ENCODE data around the gene GSTM2. TPM values are rescaled to one million over a fixed set of nuclear protein-coding genes. Genes with fewer than 3 reads are reported as not detected.
"Not testable (repeated sequence)": the region's sequence is repeated elsewhere in the genome, so short reads cannot be mapped to it uniquely, and the experiment has no call there.

GSTM2 gene
- total RNA-seq, 1 donor, result 14.8 TPM

DNA sequence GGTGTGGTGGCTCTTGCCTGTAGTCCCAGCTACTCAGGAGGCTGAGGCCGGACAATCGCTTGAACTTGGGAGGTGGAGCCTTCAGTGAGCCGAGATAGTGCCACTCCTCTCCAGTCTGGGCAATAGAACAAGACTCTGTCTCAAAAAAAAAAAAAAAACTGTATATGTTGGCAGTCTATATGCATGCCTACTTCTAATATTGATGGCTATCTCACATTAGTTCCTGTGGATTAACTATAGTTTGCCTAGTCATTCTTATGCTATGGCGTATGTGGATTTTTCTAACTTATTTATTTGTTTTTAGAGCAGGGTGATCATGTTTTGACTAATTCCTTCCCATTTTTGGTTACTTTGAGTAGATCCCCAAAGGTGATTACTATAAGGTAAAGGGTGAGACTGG lies 29.2 kb downstream of the GSTM2 start:
- DNase-seq (ENCODE audit: insufficient read length, low spot score, missing footprints), result no peak
- no peak overlapping the region for H3K4me3 ChIP-seq (ENCODE audit: insufficient read depth, low read length)
- H3K4me1 ChIP-seq (ENCODE audit: insufficient read depth, low read length), result no peaks in the 10 kb centered on the region
- H3K27ac ChIP-seq (ENCODE audit: low read depth, low read length), result no peak overlapping the region
- H3K36me3 ChIP-seq (ENCODE audit: insufficient read depth, low read length), result no peaks in the 10 kb centered on the region
- H4K20me1 ChIP-seq (ENCODE audit: insufficient read depth, low read length), result no peaks in the 10 kb centered on the region
- TF ChIP-seq, protein P1, sequence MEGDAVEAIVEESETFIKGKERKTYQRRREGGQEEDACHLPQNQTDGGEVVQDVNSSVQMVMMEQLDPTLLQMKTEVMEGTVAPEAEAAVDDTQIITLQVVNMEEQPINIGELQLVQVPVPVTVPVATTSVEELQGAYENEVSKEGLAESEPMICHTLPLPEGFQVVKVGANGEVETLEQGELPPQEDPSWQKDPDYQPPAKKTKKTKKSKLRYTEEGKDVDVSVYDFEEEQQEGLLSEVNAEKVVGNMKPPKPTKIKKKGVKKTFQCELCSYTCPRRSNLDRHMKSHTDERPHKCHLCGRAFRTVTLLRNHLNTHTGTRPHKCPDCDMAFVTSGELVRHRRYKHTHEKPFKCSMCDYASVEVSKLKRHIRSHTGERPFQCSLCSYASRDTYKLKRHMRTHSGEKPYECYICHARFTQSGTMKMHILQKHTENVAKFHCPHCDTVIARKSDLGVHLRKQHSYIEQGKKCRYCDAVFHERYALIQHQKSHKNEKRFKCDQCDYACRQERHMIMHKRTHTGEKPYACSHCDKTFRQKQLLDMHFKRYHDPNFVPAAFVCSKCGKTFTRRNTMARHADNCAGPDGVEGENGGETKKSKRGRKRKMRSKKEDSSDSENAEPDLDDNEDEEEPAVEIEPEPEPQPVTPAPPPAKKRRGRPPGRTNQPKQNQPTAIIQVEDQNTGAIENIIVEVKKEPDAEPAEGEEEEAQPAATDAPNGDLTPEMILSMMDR (IDR thresholded peaks at IDR 0.05; ENCODE audit: extremely low read depth, low read depth, low read length), result no peak
- no peaks in the 10 kb centered on the region for H3K9me3 ChIP-seq (ENCODE audit: low read depth, low read length)
- no peak overlapping the region for H3K4me2 ChIP-seq (ENCODE audit: insufficient read depth, low read length)
- H2AFZ ChIP-seq (ENCODE audit: low read length), result no peak overlapping the region
- H3K79me2 ChIP-seq (ENCODE audit: insufficient read depth, low read length), result no peaks in the 10 kb centered on the region
- H3K27me3 ChIP-seq (ENCODE audit: insufficient read depth, low read length), result no peaks in the 10 kb centered on the region

GRCh38 chr1:109697861-109698260 lies 30.0 kb downstream of the GSTM2 start:
- H2AFZ ChIP-seq (ENCODE audit: low read length); H3K9me3 ChIP-seq (ENCODE audit: low read depth, low read length); H3K79me2 ChIP-seq (ENCODE audit: insufficient read depth, low read length); H3K4me3 ChIP-seq (ENCODE audit: insufficient read depth, low read length); H3K4me1 ChIP-seq (ENCODE audit: insufficient read depth, low read length); H3K27me3 ChIP-seq (ENCODE audit: insufficient read depth, low read length); DNase-seq (ENCODE audit: insufficient read length, low spot score, missing footprints); H3K36me3 ChIP-seq (ENCODE audit: insufficient read depth, low read length); H3K4me2 ChIP-seq (ENCODE audit: insufficient read depth, low read length); H3K27ac ChIP-seq (ENCODE audit: low read depth, low read length); H4K20me1 ChIP-seq (ENCODE audit: insufficient read depth, low read length): not testable (repeated sequence)

- not testable (repeated sequence) for H4K20me1 ChIP-seq (ENCODE audit: insufficient read depth, low read length); H3K9me3 ChIP-seq (ENCODE audit: low read depth, low read length); H3K4me2 ChIP-seq (ENCODE audit: insufficient read depth, low read length); H3K4me1 ChIP-seq (ENCODE audit: insufficient read depth, low read length); DNase-seq (ENCODE audit: insufficient read length, low spot score, missing footprints); H3K79me2 ChIP-seq (ENCODE audit: insufficient read depth, low read length); H2AFZ ChIP-seq (ENCODE audit: low read length); H3K27me3 ChIP-seq (ENCODE audit: insufficient read depth, low read length); H3K27ac ChIP-seq (ENCODE audit: low read depth, low read length); H3K36me3 ChIP-seq (ENCODE audit: insufficient read depth, low read length); H3K4me3 ChIP-seq (ENCODE audit: insufficient read depth, low read length)
Observed at GRCh38 chr1:109702940-109703339, 35.1 kb downstream of the GSTM2 start.

DNA sequence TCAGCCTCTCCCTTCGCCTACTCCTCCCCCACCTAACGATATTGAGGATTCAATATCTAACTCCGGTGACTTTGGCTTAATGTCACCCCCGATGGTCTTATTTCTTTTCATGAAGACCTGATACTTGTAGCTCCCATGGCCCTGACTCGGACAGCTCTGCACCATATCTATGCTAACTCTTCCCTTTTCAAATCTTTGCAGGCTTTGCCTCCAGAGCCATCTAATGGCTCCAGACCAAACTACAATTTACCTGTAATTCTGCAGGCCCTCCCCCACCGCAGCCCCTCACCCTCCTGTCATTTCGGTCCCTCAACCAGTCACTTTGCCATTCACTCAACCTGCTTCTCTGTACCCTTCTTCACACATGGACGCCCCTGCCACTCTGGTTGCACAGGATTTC lies 36.3 kb downstream of the GSTM2 start:
- H4K20me1 ChIP-seq (ENCODE audit: insufficient read depth, low read length), result no peaks in the 10 kb centered on the region
- DNase-seq (ENCODE audit: insufficient read length, low spot score, missing footprints), result no peak
- TF ChIP-seq, protein P1 (IDR thresholded peaks at IDR 0.05; ENCODE audit: extremely low read depth, low read depth, low read length), result no peak
- H3K4me2 ChIP-seq (ENCODE audit: insufficient read depth, low read length), result no peak overlapping the region
- H3K36me3 ChIP-seq (ENCODE audit: insufficient read depth, low read length), result no peaks in the 10 kb centered on the region
- no peaks in the 10 kb centered on the region for H3K27me3 ChIP-seq (ENCODE audit: insufficient read depth, low read length)
- no peaks in the 10 kb centered on the region for H3K9me3 ChIP-seq (ENCODE audit: low read depth, low read length)
- H3K27ac ChIP-seq (ENCODE audit: low read depth, low read length), result no peak overlapping the region
- H3K79me2 ChIP-seq (ENCODE audit: insufficient read depth, low read length), result no peaks in the 10 kb centered on the region
- H2AFZ ChIP-seq (ENCODE audit: low read length), result no peak overlapping the region
- no peaks in the 10 kb centered on the region for H3K4me1 ChIP-seq (ENCODE audit: insufficient read depth, low read length)
- no peak overlapping the region for H3K4me3 ChIP-seq (ENCODE audit: insufficient read depth, low read length)

GRCh38 chr1:109705411-109705810 lies 37.6 kb downstream of the GSTM2 start:
- Histone ChIP-seq H4K20me1 (ENCODE audit: insufficient read depth, low read length) (no peaks in the 10 kb centered on the region), H3K9me3 (ENCODE audit: low read depth, low read length) (no peaks in the 10 kb centered on the region), H3K27me3 (ENCODE audit: insufficient read depth, low read length) (no peaks in the 10 kb centered on the region), H3K4me1 (ENCODE audit: insufficient read depth, low read length) (no peaks in the 10 kb centered on the region), H3K27ac (ENCODE audit: low read depth, low read length) (no peak overlapping the region), H2AFZ (ENCODE audit: low read length) (no peak overlapping the region), H3K79me2 (ENCODE audit: insufficient read depth, low read length) (no peaks in the 10 kb centered on the region), H3K4me3 (ENCODE audit: insufficient read depth, low read length) (no peak overlapping the region), H3K36me3 (ENCODE audit: insufficient read depth, low read length) (no peaks in the 10 kb centered on the region), H3K4me2 (ENCODE audit: insufficient read depth, low read length) (no peak overlapping the region)
- no peak for DNase-seq (ENCODE audit: insufficient read length, low spot score, missing footprints)
- TF ChIP-seq, protein P1 (IDR thresholded peaks at IDR 0.05; ENCODE audit: extremely low read depth, low read depth, low read length), result no peak

GRCh38 chr1:109708949-109709348 lies 41.1 kb downstream of the GSTM2 start:
- not testable (repeated sequence) for DNase-seq (ENCODE audit: insufficient read length, low spot score, missing footprints); H3K27ac ChIP-seq (ENCODE audit: low read depth, low read length); H3K36me3 ChIP-seq (ENCODE audit: insufficient read depth, low read length); H4K20me1 ChIP-seq (ENCODE audit: insufficient read depth, low read length); H2AFZ ChIP-seq (ENCODE audit: low read length); H3K79me2 ChIP-seq (ENCODE audit: insufficient read depth, low read length); H3K4me3 ChIP-seq (ENCODE audit: insufficient read depth, low read length); H3K9me3 ChIP-seq (ENCODE audit: low read depth, low read length); H3K4me1 ChIP-seq (ENCODE audit: insufficient read depth, low read length); H3K4me2 ChIP-seq (ENCODE audit: insufficient read depth, low read length); H3K27me3 ChIP-seq (ENCODE audit: insufficient read depth, low read length)

- H3K27me3 ChIP-seq (ENCODE audit: insufficient read depth, low read length); DNase-seq (ENCODE audit: insufficient read length, low spot score, missing footprints); H3K79me2 ChIP-seq (ENCODE audit: insufficient read depth, low read length); H3K4me1 ChIP-seq (ENCODE audit: insufficient read depth, low read length); H3K27ac ChIP-seq (ENCODE audit: low read depth, low read length); H4K20me1 ChIP-seq (ENCODE audit: insufficient read depth, low read length); H3K4me3 ChIP-seq (ENCODE audit: insufficient read depth, low read length); H3K9me3 ChIP-seq (ENCODE audit: low read depth, low read length); H3K4me2 ChIP-seq (ENCODE audit: insufficient read depth, low read length); H2AFZ ChIP-seq (ENCODE audit: low read length); H3K36me3 ChIP-seq (ENCODE audit: insufficient read depth, low read length): not testable (repeated sequence)
Observed at GRCh38 chr1:109709822-109710221, 42.0 kb downstream of the GSTM2 start.
